ENCODE results near the gene A3GALT2. TPM values are rescaled to one million over a fixed set of nuclear protein-coding genes. Genes with fewer than 3 reads are reported as not detected.

A3GALT2 gene
- under 1 TPM in 1 of 3 donors, not detected in 2; 0.30 TPM for total RNA-seq

- H3K4me1 Mint-ChIP-seq (ENCODE audit: low read depth), result peaks cover 3% of the 10 kb centered on the region
- H3K9me3 Mint-ChIP-seq, result no peaks in the 10 kb centered on the region
- ATAC-seq, result no peak
- peaks cover 11% of the 10 kb centered on the region for H3K36me3 Mint-ChIP-seq (ENCODE audit: insufficient read depth)
- no peak within 1 kb of the TSS for H3K4me3 Mint-ChIP-seq
- no peaks in the 10 kb centered on the region for H3K27me3 Mint-ChIP-seq (ENCODE audit: low read depth)
- no peak for DNase-seq
These were observed at the start of gene A3GALT2 for GRCh38 chr1:33320619-33321165. Gene A3GALT2, minus strand, starts transcription at chr1:33321098. Its CDS starts 0 bp downstream, at chr1:33321098.

- Mint-ChIP-seq H3K36me3 (ENCODE audit: insufficient read depth) (no peaks in the 10 kb centered on the region), H3K9me3 (no peaks in the 10 kb centered on the region), H3K4me3 (no peak overlapping the region), H3K27me3 (ENCODE audit: low read depth) (peaks cover 2% of the 10 kb centered on the region), H3K4me1 (ENCODE audit: low read depth) (no peaks in the 10 kb centered on the region)
- DNase-seq (no peak), ATAC-seq (no peak)
These were observed 49.4 kb upstream of the A3GALT2 start for GRCh38 chr1:33370301-33370700.

DNA sequence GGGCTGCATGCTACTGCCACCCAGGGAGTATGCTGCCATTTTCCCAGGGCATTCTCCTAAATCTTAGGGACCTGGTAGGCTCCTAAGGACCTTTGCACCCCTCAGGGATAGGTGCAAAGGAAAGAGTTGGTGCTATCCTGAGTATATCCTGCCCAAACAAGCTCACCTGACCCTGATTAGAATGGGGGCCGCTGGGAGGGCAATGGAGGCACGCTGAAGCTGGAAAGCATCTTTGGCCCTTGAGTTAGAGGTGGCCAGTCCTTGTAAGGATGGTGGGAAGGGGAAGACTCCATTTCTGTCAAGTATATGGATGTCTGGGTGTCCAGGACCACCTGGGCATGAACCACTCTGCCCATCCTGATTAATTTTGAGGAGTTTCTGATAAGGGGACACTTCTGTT lies 48.9 kb upstream of the A3GALT2 start:
- ATAC-seq (no peak), DNase-seq (no peak)
- peaks cover 2% of the 10 kb centered on the region for H3K27me3 Mint-ChIP-seq (ENCODE audit: low read depth)
- H3K4me1 Mint-ChIP-seq (ENCODE audit: low read depth), result no peaks in the 10 kb centered on the region
- no peak overlapping the region for H3K4me3 Mint-ChIP-seq
- no peaks in the 10 kb centered on the region for H3K36me3 Mint-ChIP-seq (ENCODE audit: insufficient read depth)
- no peaks in the 10 kb centered on the region for H3K9me3 Mint-ChIP-seq

DNA sequence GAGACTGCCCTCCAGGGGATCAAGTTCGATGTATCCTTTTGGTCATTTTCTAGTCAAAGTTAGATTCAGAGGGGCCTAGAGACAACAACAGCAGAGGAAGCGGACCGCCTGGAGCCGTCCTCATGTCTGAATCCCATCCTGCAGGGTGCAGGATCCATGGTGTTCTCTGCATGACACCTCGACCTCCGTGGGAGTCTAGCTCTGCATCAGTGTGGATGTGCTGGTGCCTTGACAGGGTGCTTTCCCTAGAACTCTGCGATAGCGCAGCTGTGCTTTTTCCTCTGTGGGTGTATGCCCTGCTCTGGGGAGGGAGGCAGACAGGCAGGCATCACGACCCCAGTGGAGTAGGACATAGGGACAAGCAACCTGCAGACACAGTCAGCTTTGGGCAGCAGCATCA lies 48.2 kb upstream of the A3GALT2 start:
- ATAC-seq (no peak), DNase-seq (no peak)
- H3K36me3 Mint-ChIP-seq (ENCODE audit: insufficient read depth), result no peaks in the 10 kb centered on the region
- peaks cover 2% of the 10 kb centered on the region for H3K27me3 Mint-ChIP-seq (ENCODE audit: low read depth)
- H3K4me1 Mint-ChIP-seq (ENCODE audit: low read depth), result no peaks in the 10 kb centered on the region
- H3K4me3 Mint-ChIP-seq, result no peak overlapping the region
- H3K9me3 Mint-ChIP-seq, result no peaks in the 10 kb centered on the region

DNA sequence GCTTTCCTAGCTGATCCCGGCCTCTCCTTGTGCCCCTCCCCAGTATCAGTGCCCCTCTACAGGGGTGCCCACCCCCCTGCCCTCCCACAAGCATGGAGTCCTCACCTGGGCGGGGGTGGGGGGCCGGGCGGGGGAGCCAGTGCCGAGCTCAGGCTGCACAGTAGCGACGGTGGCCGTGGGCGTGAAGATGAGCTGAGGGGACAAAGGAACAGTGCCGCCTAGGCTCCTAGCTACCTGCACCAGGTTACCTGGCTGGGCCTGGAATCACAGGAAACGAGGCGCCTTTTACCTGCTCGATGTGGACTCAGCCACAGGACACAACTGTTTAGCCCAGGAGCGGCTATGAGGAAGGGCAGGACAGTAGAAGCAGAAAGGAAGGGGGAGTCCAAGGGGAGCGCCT lies 47.5 kb upstream of the A3GALT2 start:
- no peak for ATAC-seq
- no peaks in the 10 kb centered on the region for H3K9me3 Mint-ChIP-seq
- H3K27me3 Mint-ChIP-seq (ENCODE audit: low read depth), result peaks cover 2% of the 10 kb centered on the region
- no peak overlapping the region for H3K4me3 Mint-ChIP-seq
- no peaks in the 10 kb centered on the region for H3K4me1 Mint-ChIP-seq (ENCODE audit: low read depth)
- no peaks in the 10 kb centered on the region for H3K36me3 Mint-ChIP-seq (ENCODE audit: insufficient read depth)
- no peak for DNase-seq

GRCh38 chr1:33367485-33368405 lies 46.8 kb upstream of the A3GALT2 start:
- peak; percentile 87 for DNase-seq
- peaks cover 2% of the 10 kb centered on the region for H3K27me3 Mint-ChIP-seq (ENCODE audit: low read depth)
- H3K36me3 Mint-ChIP-seq (ENCODE audit: insufficient read depth), result no peaks in the 10 kb centered on the region
- ATAC-seq, result peak; percentile 94 to 95
- no peaks in the 10 kb centered on the region for H3K4me1 Mint-ChIP-seq (ENCODE audit: low read depth)
- no peak overlapping the region for H3K4me3 Mint-ChIP-seq
- H3K9me3 Mint-ChIP-seq, result no peaks in the 10 kb centered on the region

DNA sequence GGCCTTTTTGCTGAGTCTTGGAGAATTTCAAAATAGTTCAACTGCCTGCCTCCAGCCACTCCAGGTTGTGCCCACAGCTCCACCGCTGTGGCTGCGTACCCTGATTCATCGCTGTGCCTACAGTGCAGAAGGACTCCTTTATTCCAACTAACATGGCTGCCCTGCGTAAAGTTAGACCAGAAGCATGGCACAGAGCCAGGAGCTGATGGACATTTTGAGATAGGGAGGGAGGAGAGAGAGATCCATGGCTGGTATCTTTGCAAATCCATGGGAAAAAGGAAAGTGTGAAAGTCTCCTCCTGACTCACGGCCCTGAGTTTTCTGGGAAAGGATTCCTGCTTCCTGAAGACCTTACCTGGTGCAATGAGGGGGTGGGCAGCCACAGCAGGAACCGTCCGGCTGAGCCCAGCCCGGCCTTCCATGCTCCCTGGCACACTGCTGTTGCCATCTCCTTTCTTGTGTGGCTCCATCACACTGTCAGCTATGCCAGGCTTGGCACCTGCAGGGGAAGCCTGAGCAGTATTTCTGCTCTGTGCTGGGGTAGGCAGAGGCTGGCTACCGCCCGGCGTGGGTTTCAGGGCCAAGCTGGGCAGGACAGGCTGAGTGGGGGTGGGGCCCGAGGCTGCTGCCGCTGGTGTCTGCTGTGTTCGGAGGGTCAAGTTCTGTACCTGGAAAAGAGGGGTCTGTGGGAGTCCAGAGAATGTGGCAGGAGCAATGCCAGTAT lies 46.0 kb upstream of the A3GALT2 start:
- DNase-seq, result no peak
- no peak for ATAC-seq
- H3K4me3 Mint-ChIP-seq, result no peak overlapping the region
- H3K27me3 Mint-ChIP-seq (ENCODE audit: low read depth), result peaks cover 2% of the 10 kb centered on the region
- H3K36me3 Mint-ChIP-seq (ENCODE audit: insufficient read depth), result no peaks in the 10 kb centered on the region
- H3K9me3 Mint-ChIP-seq, result no peaks in the 10 kb centered on the region
- no peaks in the 10 kb centered on the region for H3K4me1 Mint-ChIP-seq (ENCODE audit: low read depth)

GRCh38 chr1:33365560-33365997 lies 44.7 kb upstream of the A3GALT2 start:
- no peaks in the 10 kb centered on the region for H3K36me3 Mint-ChIP-seq (ENCODE audit: insufficient read depth)
- H3K27me3 Mint-ChIP-seq (ENCODE audit: low read depth), result peaks cover 2% of the 10 kb centered on the region
- peaks cover 3% of the 10 kb centered on the region for H3K4me1 Mint-ChIP-seq (ENCODE audit: low read depth)
- H3K4me3 Mint-ChIP-seq, result no peak overlapping the region
- no peaks in the 10 kb centered on the region for H3K9me3 Mint-ChIP-seq
- ATAC-seq, result no peak
- no peak for DNase-seq

DNA sequence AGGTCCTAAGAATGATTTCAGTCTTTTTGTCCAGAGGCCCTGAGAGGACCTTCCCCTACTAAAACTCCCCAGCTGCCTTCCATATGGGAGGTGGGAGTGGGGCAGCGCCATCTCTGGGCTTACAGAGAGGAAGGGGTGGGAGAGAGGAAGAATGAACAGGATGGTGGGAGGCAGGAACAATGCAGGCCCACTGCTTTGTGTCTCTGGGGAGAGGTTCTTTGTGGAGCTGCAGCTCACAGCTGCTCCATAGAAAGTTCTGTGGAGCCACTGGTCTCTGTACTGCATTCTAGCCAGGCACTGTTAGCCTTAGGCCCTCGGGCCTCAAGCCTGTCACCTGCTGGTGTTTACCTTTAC lies 43.6 kb upstream of the A3GALT2 start:
- H3K9me3 Mint-ChIP-seq, result no peaks in the 10 kb centered on the region
- DNase-seq, result no peak

DNA sequence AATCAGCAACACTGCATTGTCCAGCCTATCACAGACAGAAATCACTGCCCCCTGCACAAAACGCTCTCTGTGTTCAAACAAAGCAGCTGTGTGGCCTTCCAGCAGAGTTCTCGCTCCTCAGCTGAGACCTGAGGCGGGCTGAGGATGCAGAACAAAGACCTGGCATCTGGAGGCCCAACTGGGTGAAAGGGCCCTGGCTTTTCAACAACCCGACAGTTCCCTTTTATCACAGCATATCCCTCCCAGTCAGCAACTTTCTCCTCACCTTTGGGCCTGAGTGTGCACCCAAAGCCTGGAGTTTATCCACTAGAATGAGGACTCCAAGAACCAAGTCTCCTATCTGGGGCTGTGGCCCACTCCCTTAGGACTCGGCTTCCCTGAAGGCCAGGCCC lies 42.6 kb upstream of the A3GALT2 start:
- ATAC-seq (no peak), DNase-seq (no peak)
- H3K4me1 Mint-ChIP-seq (ENCODE audit: low read depth), result peaks cover 3% of the 10 kb centered on the region
- H3K9me3 Mint-ChIP-seq, result no peaks in the 10 kb centered on the region
- peaks cover 2% of the 10 kb centered on the region for H3K27me3 Mint-ChIP-seq (ENCODE audit: low read depth)
- no peaks in the 10 kb centered on the region for H3K36me3 Mint-ChIP-seq (ENCODE audit: insufficient read depth)
- H3K4me3 Mint-ChIP-seq, result no peak overlapping the region

More for the DNA sequence above, 43.6 kb upstream of the A3GALT2 start:
- Mint-ChIP-seq H3K27me3 (ENCODE audit: low read depth) (peaks cover 2% of the 10 kb centered on the region), H3K4me1 (ENCODE audit: low read depth) (peaks cover 3% of the 10 kb centered on the region), H3K36me3 (ENCODE audit: insufficient read depth) (no peaks in the 10 kb centered on the region), H3K4me3 (no peak overlapping the region)
- no peak for ATAC-seq

GRCh38 chr1:33363021-33363420 lies 42.1 kb upstream of the A3GALT2 start:
- H3K27me3 Mint-ChIP-seq (ENCODE audit: low read depth), result peaks cover 2% of the 10 kb centered on the region
- H3K9me3 Mint-ChIP-seq, result no peaks in the 10 kb centered on the region
- H3K4me1 Mint-ChIP-seq (ENCODE audit: low read depth), result peaks cover 3% of the 10 kb centered on the region
- DNase-seq (no peak), ATAC-seq (no peak)
- H3K36me3 Mint-ChIP-seq (ENCODE audit: insufficient read depth), result no peaks in the 10 kb centered on the region
- H3K4me3 Mint-ChIP-seq, result no peak overlapping the region

GRCh38 chr1:33361532-33362235 lies 40.8 kb upstream of the A3GALT2 start:
- H3K4me1 Mint-ChIP-seq (ENCODE audit: low read depth), result peaks cover 3% of the 10 kb centered on the region
- no peaks in the 10 kb centered on the region for H3K36me3 Mint-ChIP-seq (ENCODE audit: insufficient read depth)
- ATAC-seq, result no peak
- no peak overlapping the region for H3K4me3 Mint-ChIP-seq
- no peaks in the 10 kb centered on the region for H3K9me3 Mint-ChIP-seq
- peaks cover 1% of the 10 kb centered on the region for H3K27me3 Mint-ChIP-seq (ENCODE audit: low read depth)
- DNase-seq, result no peak

GRCh38 chr1:33360367-33360766 lies 39.5 kb upstream of the A3GALT2 start:
- Mint-ChIP-seq H3K4me3 (no peak overlapping the region), H3K4me1 (ENCODE audit: low read depth) (peaks cover 3% of the 10 kb centered on the region), H3K9me3 (no peaks in the 10 kb centered on the region), H3K36me3 (ENCODE audit: insufficient read depth) (no peaks in the 10 kb centered on the region), H3K27me3 (ENCODE audit: low read depth) (peaks cover 2% of the 10 kb centered on the region)
- DNase-seq, result no peak
- ATAC-seq, result no peak

- Mint-ChIP-seq H3K27me3 (ENCODE audit: low read depth) (peaks cover 2% of the 10 kb centered on the region), H3K4me1 (ENCODE audit: low read depth) (peaks cover 3% of the 10 kb centered on the region), H3K36me3 (ENCODE audit: insufficient read depth) (no peaks in the 10 kb centered on the region), H3K9me3 (no peaks in the 10 kb centered on the region), H3K4me3 (no peak overlapping the region)
- ATAC-seq, result no peak
- DNase-seq, result no peak
These were observed 39.0 kb upstream of the A3GALT2 start for GRCh38 chr1:33359931-33360330.

Data from activated T-cell treated with anti-CD3 and anti-CD28 coated beads, Interleukin-2, amount 50 U/mL, for 4 hours (primary cell).